ENCODE measurements around the gene IMMP2L. TPM values are rescaled to one million over a fixed set of nuclear protein-coding genes. Genes with fewer than 3 reads are reported as not detected.

The IMMP2L gene
- total and polyA plus RNA-seq, 2 of the 8 experiments (the other 6 are each of a cell fraction or from before 2014, with no cell fraction given), result 2.3 to 10.1 TPM

- TF ChIP-seq NANOG (IDR thresholded peaks at IDR 0.05; ENCODE audit: insufficient read depth, low read depth, low read length, poor library complexity, severe bottlenecking) (no peak), CHD2 (IDR thresholded peaks at IDR 0.05; ENCODE audit: low read length) (no peak)
Observed at GRCh38 chr7:110766864-110767263, 795.4 kb downstream of the IMMP2L start (continued).

All from H1 (cell line).